Glutamatergic neuron (in vitro differentiated cells): ENCODE measurements around the gene MIER1. TPM values are rescaled to one million over a fixed set of nuclear protein-coding genes. Genes with fewer than 3 reads are reported as not detected.
"Not testable (repeated sequence)": the region's sequence is repeated elsewhere in the genome, so short reads cannot be mapped to it uniquely, and the experiment has no call there.

Experiments used
- DNase-seq: peaks from one replicate; pipeline ENCODE4 v3.0.0; 2022
- H3K27ac Mint-ChIP-seq: one replicate; pipeline ENCODE4 v1.8.0; 2020; ENCODE audit warnings: mild to moderate bottlenecking, mixed read lengths, inconsistent platforms; ENCODE audit not compliant: unreplicated experiment
- H3K27me3 Mint-ChIP-seq: one replicate; pipeline ENCODE4 v1.8.0; 2020; ENCODE audit warnings: mild to moderate bottlenecking, moderate library complexity, mixed read lengths, inconsistent platforms; ENCODE audit not compliant: unreplicated experiment
- H3K36me3 Mint-ChIP-seq: one replicate; pipeline ENCODE4 v1.8.0; 2020; ENCODE audit warnings: mild to moderate bottlenecking, mixed read lengths, inconsistent platforms; ENCODE audit not compliant: unreplicated experiment
- H3K4me1 Mint-ChIP-seq: one replicate; pipeline ENCODE4 v1.8.0; 2020; ENCODE audit warnings: mild to moderate bottlenecking, low read depth, mixed read lengths, inconsistent platforms; ENCODE audit not compliant: unreplicated experiment
- H3K4me3 Mint-ChIP-seq: one replicate; pipeline ENCODE4 v1.8.0; 2020; ENCODE audit warnings: mild to moderate bottlenecking, mixed read lengths, inconsistent platforms; ENCODE audit not compliant: unreplicated experiment
- H3K9me3 Mint-ChIP-seq: one replicate; pipeline ENCODE4 v1.8.0; 2020; ENCODE audit warnings: mild to moderate bottlenecking, moderate library complexity, mixed read lengths, inconsistent platforms; ENCODE audit not compliant: unreplicated experiment
- CTCF ChIP-seq: fragments of 200-600 bp; sonication (generic); IDR thresholded peaks from one replicate; pipeline ENCODE4 v1.5.0; 2021; ENCODE audit not compliant: partially characterized antibody, unreplicated experiment
- long read RNA-seq: library from polyadenylated mRNA; unstranded; transcript quantifications from one replicate; pipeline ENCODE4 v2.0.0, GENCODE V29; 2020; ENCODE audit not compliant: unreplicated experiment
- total RNA-seq: library from RNA; stranded (reverse); fragmentation: NEBNext Ultra II Directional; extraction: Animal tissue kit (Norgen Biotek cat#: 25700); gene quantifications from one replicate; pipeline ENCODE4 v1.2.1, GENCODE V29; 2021; ENCODE audit not compliant: unreplicated experiment

MIER1 gene
- total RNA-seq = 19.0 TPM
- long read RNA-seq = 0 reads

GRCh38 chr1:66924756-66925557 lies at the start of gene MIER1, which contains the start of gene DNAI4:
Gene MIER1 (plus strand): TSS chr1:66924990. CDS start chr1:66925029, 39 bp downstream.
Gene DNAI4 (minus strand): TSS chr1:66924856. CDS start chr1:66924831, 25 bp downstream.
- Mint-ChIP-seq H3K9me3 (peaks cover 8% of the 10 kb centered on the region), H3K27me3 (peaks cover 5% of the 10 kb centered on the region), H3K4me1 (peaks cover 17% of the 10 kb centered on the region), H3K36me3 (no peaks in the 10 kb centered on the region), H3K27ac (peak within 1 kb of the TSS; percentile 95), H3K4me3 (peak within 1 kb of the TSS; percentile 94)
- no peak for TF ChIP-seq CTCF
- DNase-seq = peak; percentile 99

- H3K9me3 Mint-ChIP-seq = no peaks in the 10 kb centered on the region
- no peak overlapping the region for H3K27ac Mint-ChIP-seq
- DNase-seq = no peak
- TF ChIP-seq CTCF = no peak
- H3K4me1 Mint-ChIP-seq = no peaks in the 10 kb centered on the region
- no peaks in the 10 kb centered on the region for H3K36me3 Mint-ChIP-seq
- no peaks in the 10 kb centered on the region for H3K27me3 Mint-ChIP-seq
- H3K4me3 Mint-ChIP-seq = no peak overlapping the region
Measured at GRCh38 chr1:66876664-66877063, 48.1 kb upstream of the MIER1 start.

- H3K4me3 Mint-ChIP-seq = no peak overlapping the region
- no peak for TF ChIP-seq CTCF
- H3K27me3 Mint-ChIP-seq = no peaks in the 10 kb centered on the region
- H3K9me3 Mint-ChIP-seq = no peaks in the 10 kb centered on the region
- no peak for DNase-seq
- H3K27ac Mint-ChIP-seq = no peak overlapping the region
- H3K36me3 Mint-ChIP-seq = no peaks in the 10 kb centered on the region
- H3K4me1 Mint-ChIP-seq = no peaks in the 10 kb centered on the region
Measured at GRCh38 chr1:66889030-66889429, 35.8 kb upstream of the MIER1 start.

GRCh38 chr1:66890621-66891020 lies 34.2 kb upstream of the MIER1 start:
- Mint-ChIP-seq H3K4me1 (no peaks in the 10 kb centered on the region), H3K27me3 (no peaks in the 10 kb centered on the region), H3K36me3 (no peaks in the 10 kb centered on the region), H3K27ac (no peak overlapping the region), H3K9me3 (no peaks in the 10 kb centered on the region), H3K4me3 (no peak overlapping the region)
- no peak for TF ChIP-seq CTCF
- DNase-seq = no peak

GRCh38 chr1:66893712-66894111 lies 31.1 kb upstream of the MIER1 start:
- H3K9me3 Mint-ChIP-seq = no peaks in the 10 kb centered on the region
- H3K4me1 Mint-ChIP-seq = no peaks in the 10 kb centered on the region
- no peaks in the 10 kb centered on the region for H3K27me3 Mint-ChIP-seq
- TF ChIP-seq CTCF = no peak
- no peak overlapping the region for H3K27ac Mint-ChIP-seq
- no peak overlapping the region for H3K4me3 Mint-ChIP-seq
- DNase-seq = no peak
- H3K36me3 Mint-ChIP-seq = no peaks in the 10 kb centered on the region

- not testable (repeated sequence) for H3K27me3 Mint-ChIP-seq
Measured at GRCh38 chr1:66915203-66915602, 9.6 kb upstream of the MIER1 start.

More at GRCh38 chr1:66915203-66915602, 9.6 kb upstream of the MIER1 start:
- DNase-seq, H3K27ac Mint-ChIP-seq, H3K4me1 Mint-ChIP-seq, H3K4me3 Mint-ChIP-seq, H3K9me3 Mint-ChIP-seq, H3K36me3 Mint-ChIP-seq: not testable (repeated sequence)
